Keratinocyte (primary cell): ENCODE measurements around the gene MYT1. TPM values are rescaled to one million over a fixed set of nuclear protein-coding genes. Genes with fewer than 3 reads are reported as not detected.

Experiments used
- DNase-seq: peaks from one replicate; pipeline ENCODE4 v3.0.0-alpha.2; 2011; ENCODE audit warnings: low read depth, missing footprints, low spot score
- FAIRE-seq: peaks from 2 replicates; lab custom pipeline; 2011; peaks lifted over from hg19 to GRCh38; lab: Jason Lieb, UNC
- H2AFZ ChIP-seq: 2 replicates; pipeline ENCODE4 v1.6.0; 2012; ENCODE audit warnings: low read length, control low read depth, inconsistent platforms; ENCODE audit not compliant: control insufficient read depth
- H3K27ac ChIP-seq: 2 replicates; pipeline ENCODE4 v1.5.1; 2011; ENCODE audit warnings: low read length; ENCODE audit not compliant: control insufficient read depth, insufficient read depth
- H3K27me3 ChIP-seq: 3 replicates; pipeline ENCODE4 v1.6.0; 2011; ENCODE audit warnings: low read length; ENCODE audit not compliant: control insufficient read depth, insufficient read depth; ENCODE audit errors: extremely low read depth
- H3K36me3 ChIP-seq, 2 experiments: 2 replicates in 1 of 2; 3 replicates in 1 of 2; pipeline ENCODE4 v1.5.1; 2011; ENCODE audit warnings: low read length in 2 of 2, mild to moderate bottlenecking in 1 of 2; ENCODE audit not compliant: control insufficient read depth in 2 of 2, insufficient read depth in 2 of 2; ENCODE audit errors: extremely low read depth in 1 of 2
- H3K4me1 ChIP-seq: 3 replicates; pipeline ENCODE4 v1.5.1; 2011; ENCODE audit warnings: low read length; ENCODE audit not compliant: control insufficient read depth, insufficient read depth; ENCODE audit errors: extremely low read depth
- H3K4me2 ChIP-seq: 3 replicates; pipeline ENCODE4 v1.6.0; 2011; ENCODE audit warnings: low read depth, low read length; ENCODE audit not compliant: control insufficient read depth, insufficient read depth; ENCODE audit errors: extremely low read depth
- H3K4me3 ChIP-seq, 3 experiments: fragments of 200-600 bp in 1 of 3; sonication (generic) in 1 of 3; 2 replicates in 2 of 3; 3 replicates in 1 of 3; pipeline ENCODE4 v1.5.1; 2011 to 2016; ENCODE audit warnings: low read length in 3 of 3, mild to moderate bottlenecking in 3 of 3, control low read depth in 2 of 3, inconsistent platforms in 1 of 3, low read depth in 1 of 3, mixed read lengths in 1 of 3, mixed run types in 1 of 3, moderate library complexity in 1 of 3; ENCODE audit not compliant: control insufficient read depth in 2 of 3, insufficient read depth in 2 of 3; ENCODE audit errors: extremely low read depth in 1 of 3
- H3K79me2 ChIP-seq: 2 replicates; pipeline ENCODE4 v1.6.0; 2012; ENCODE audit warnings: low read length; ENCODE audit not compliant: control insufficient read depth, insufficient read depth
- H3K9ac ChIP-seq: 3 replicates; pipeline ENCODE4 v1.6.0; 2011; ENCODE audit warnings: low read length; ENCODE audit not compliant: control insufficient read depth, insufficient read depth; ENCODE audit errors: extremely low read depth
- H3K9me1 ChIP-seq: 3 replicates; pipeline ENCODE4 v1.6.0; 2011; ENCODE audit warnings: low read length; ENCODE audit not compliant: control insufficient read depth, insufficient read depth; ENCODE audit errors: extremely low read depth
- H3K9me3 ChIP-seq: 2 replicates; pipeline ENCODE4 v1.5.1; 2012; ENCODE audit warnings: low read depth, low read length; ENCODE audit not compliant: control insufficient read depth
- H4K20me1 ChIP-seq: 3 replicates; pipeline ENCODE4 v1.6.0; 2011; ENCODE audit warnings: low read length; ENCODE audit not compliant: control insufficient read depth, insufficient read depth; ENCODE audit errors: extremely low read depth
- EZH2 ChIP-seq: IDR thresholded peaks from one replicate; pipeline ENCODE4 v1.6.1; 2012; ENCODE audit warnings: inconsistent platforms, mild to moderate bottlenecking, low read length, moderate library complexity
- dilution Hi-C: fragments of 300-500 bp; cut with MboI; formaldehyde crosslinking; loops from one replicate; pipeline ENCODE4 v1.7.0; 2020; ENCODE audit warnings: low sequenced_read_pairs; ENCODE audit not compliant: extremely low pct_ligation_motif_present
- polyA plus RNA-seq, 5 experiments: library from polyadenylated mRNA; depleted of rRNA in 3 of 5; stranded (reverse) in 3 of 5; stranded (forward) in 1 of 5; unstranded in 1 of 5; fragments of >200 nt; gene quantifications; 1 replicate in 1 of 5; 2 replicates in 3 of 5; 3 replicates in 1 of 5; pipeline versions ENCODE4 v1.2.1 to v1.2.3, GENCODE V29; 2011 to 2012; ENCODE audit warnings: missing spikeins in 2 of 5, low read depth in 1 of 5, low replicate concordance in 1 of 5
- TF ChIP-seq, protein P1 (sequence below), 3 experiments: IDR thresholded peaks in 1 of 3; conservative IDR thresholded peaks in 1 of 3; optimal IDR thresholded peaks in 1 of 3; 2 replicates in 2 of 3; 3 replicates in 1 of 3; pipeline versions ENCODE3 to v1.5.1; 2011; ENCODE audit warnings: low read length in 3 of 3, mild to moderate bottlenecking in 3 of 3, moderate library complexity in 2 of 3, control low read depth in 1 of 3, inconsistent platforms in 1 of 3; ENCODE audit not compliant: insufficient read depth in 2 of 3; ENCODE audit errors: extremely low read depth in 1 of 3

The MYT1 gene
- polyA plus RNA-seq, 1 donor (not counting 4 experiments of a cell fraction or from before 2014, with no cell fraction given), result not detected

- Histone ChIP-seq H3K79me2 (no peaks in the 10 kb centered on the region), H3K4me3 (no peak overlapping the region), H3K27me3 (peaks cover 17% of the 10 kb centered on the region), H3K9ac (no peak overlapping the region), H2AFZ (no peak overlapping the region), H3K9me3 (no peaks in the 10 kb centered on the region), H3K36me3 (no peaks in the 10 kb centered on the region), H3K27ac (no peak overlapping the region), H3K4me1 (peaks cover 32% of the 10 kb centered on the region), H4K20me1 (no peaks in the 10 kb centered on the region), H3K9me1 (no peaks in the 10 kb centered on the region), H3K4me2 (no peak overlapping the region)
- no peak for DNase-seq
- dilution Hi-C loops, result no loop called here
- no peak for FAIRE-seq
- TF ChIP-seq, protein P1, sequence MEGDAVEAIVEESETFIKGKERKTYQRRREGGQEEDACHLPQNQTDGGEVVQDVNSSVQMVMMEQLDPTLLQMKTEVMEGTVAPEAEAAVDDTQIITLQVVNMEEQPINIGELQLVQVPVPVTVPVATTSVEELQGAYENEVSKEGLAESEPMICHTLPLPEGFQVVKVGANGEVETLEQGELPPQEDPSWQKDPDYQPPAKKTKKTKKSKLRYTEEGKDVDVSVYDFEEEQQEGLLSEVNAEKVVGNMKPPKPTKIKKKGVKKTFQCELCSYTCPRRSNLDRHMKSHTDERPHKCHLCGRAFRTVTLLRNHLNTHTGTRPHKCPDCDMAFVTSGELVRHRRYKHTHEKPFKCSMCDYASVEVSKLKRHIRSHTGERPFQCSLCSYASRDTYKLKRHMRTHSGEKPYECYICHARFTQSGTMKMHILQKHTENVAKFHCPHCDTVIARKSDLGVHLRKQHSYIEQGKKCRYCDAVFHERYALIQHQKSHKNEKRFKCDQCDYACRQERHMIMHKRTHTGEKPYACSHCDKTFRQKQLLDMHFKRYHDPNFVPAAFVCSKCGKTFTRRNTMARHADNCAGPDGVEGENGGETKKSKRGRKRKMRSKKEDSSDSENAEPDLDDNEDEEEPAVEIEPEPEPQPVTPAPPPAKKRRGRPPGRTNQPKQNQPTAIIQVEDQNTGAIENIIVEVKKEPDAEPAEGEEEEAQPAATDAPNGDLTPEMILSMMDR (optimal IDR thresholded peaks at IDR 0.05 in 1 of 3, IDR thresholded peaks at IDR 0.05 in 1 of 3, conservative IDR thresholded peaks at IDR 0.05 in 1 of 3; ENCODE audit: extremely low read depth in 1 of 3, insufficient read depth in 2 of 3, low read length in 3 of 3), result no peak
- no peak for TF ChIP-seq EZH2
Observed at GRCh38 chr20:64214952-64215351, 50.7 kb downstream of the MYT1 start.

DNA sequence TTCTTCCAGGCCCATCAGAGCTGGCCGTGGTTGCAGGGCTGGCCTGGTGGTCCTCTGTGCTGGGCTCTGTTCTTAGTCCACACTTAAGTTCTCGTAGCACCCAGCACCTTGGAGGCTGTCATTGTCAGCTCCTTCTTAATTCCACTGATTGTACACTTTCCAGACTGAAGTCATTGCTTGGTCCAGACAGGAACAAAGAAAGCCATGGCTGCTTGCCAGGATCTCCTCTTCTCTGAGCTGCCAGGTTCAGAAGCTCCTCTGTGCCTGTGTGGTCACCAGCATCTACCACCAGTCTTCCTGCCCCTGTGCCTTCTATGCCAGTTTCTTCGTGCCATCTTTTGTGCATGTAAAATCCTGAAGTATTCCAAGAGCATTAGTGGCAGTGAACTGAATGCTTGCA is 51.8 kb downstream of the MYT1 start:
- Histone ChIP-seq H3K36me3 (no peaks in the 10 kb centered on the region), H3K4me2 (no peak overlapping the region), H3K27ac (no peak overlapping the region), H3K9me3 (no peaks in the 10 kb centered on the region), H3K27me3 (peaks cover 20% of the 10 kb centered on the region), H3K4me1 (peaks cover 34% of the 10 kb centered on the region), H4K20me1 (no peaks in the 10 kb centered on the region), H3K9me1 (no peaks in the 10 kb centered on the region), H3K79me2 (no peaks in the 10 kb centered on the region), H3K4me3 (no peak overlapping the region), H2AFZ (no peak overlapping the region), H3K9ac (no peak overlapping the region)
- TF ChIP-seq, protein P1 (optimal IDR thresholded peaks at IDR 0.05 in 1 of 3, IDR thresholded peaks at IDR 0.05 in 1 of 3, conservative IDR thresholded peaks at IDR 0.05 in 1 of 3; ENCODE audit: extremely low read depth in 1 of 3, insufficient read depth in 2 of 3, low read length in 3 of 3), result no peak
- TF ChIP-seq EZH2, result no peak
- DNase-seq, result no peak
- dilution Hi-C loops, result no loop called here
- no peak for FAIRE-seq
